Measurements from ENCODE around the gene LBR. TPM values are rescaled to one million over a fixed set of nuclear protein-coding genes. Genes with fewer than 3 reads are reported as not detected.
A peak's percentile ranks its signal among the peaks of the same experiment; 100 is the strongest.

The LBR gene
- total and polyA plus RNA-seq, 8 donors, result 12.3 to 31.6 (median 18.5) TPM

DNA sequence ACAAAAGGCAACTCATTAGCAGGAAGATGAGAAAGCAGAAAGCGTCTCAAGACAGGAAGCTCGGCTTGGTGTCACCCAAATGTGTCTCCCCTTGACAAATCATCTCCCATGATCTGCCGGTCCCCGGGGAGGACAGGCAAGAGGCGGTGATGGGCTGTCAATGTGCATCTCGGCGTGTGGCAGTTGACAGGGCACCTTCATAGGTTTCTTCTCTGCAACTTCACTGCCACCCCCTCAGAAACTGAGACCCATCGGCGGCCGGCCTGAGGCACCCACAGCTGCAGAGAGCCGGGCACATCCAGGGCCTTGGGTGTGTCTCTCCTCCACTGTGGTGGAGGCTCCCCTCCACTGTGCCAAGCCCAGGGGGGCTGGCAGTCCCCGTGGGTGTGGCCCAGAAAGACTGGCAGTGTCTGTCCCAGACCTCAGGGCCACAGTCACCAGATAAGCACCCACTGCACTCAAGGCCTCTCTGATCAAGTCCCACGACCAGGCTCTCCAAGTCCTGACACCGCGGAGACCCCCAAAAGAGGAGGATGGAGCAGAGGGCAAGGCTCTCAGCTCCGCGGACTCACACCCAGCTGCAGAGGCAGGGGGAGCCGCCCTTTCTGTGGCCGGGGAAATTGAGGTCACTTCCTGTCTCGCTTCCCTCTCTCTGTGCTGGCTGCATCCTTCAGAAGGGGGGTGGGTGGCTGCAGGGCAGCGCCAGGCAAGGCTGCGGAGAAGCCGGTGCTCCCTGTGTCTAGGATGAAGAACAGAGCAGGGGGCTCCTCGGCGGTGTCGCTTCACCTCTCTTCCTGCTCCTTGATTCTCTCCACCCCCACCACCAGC lies 39.6 kb upstream of the LBR start:
- intact Hi-C loops (cut with DNase I), result no loop called here
- no peaks in the 10 kb centered on the region for H3K4me1 ChIP-seq
- H3K27ac ChIP-seq, result peak overlapping the region in 3 of 4 donors; percentile 28 to 77 (median 62)
- no peaks in the 10 kb centered on the region for H3K9me3 ChIP-seq
- no peak for TF ChIP-seq CTCF (IDR thresholded peaks at IDR 0.05)
- WGBS, 2 donors, result 71 to 72% methylated on average over 26 of the region's 26 CpGs
- no peaks in the 10 kb centered on the region for H3K27me3 ChIP-seq
- peak overlapping the region in 1 of 4 donors; percentile 23 for H3K4me3 ChIP-seq
- no peaks in the 10 kb centered on the region for H3K36me3 ChIP-seq
- no peak for FAIRE-seq
- peak in 3 of 4 donors; percentile 59 to 85 (median 83) for ATAC-seq
- DNase-seq, result peak in 3 of 6 donors; percentile 57 to 62 (median 59)

DNA sequence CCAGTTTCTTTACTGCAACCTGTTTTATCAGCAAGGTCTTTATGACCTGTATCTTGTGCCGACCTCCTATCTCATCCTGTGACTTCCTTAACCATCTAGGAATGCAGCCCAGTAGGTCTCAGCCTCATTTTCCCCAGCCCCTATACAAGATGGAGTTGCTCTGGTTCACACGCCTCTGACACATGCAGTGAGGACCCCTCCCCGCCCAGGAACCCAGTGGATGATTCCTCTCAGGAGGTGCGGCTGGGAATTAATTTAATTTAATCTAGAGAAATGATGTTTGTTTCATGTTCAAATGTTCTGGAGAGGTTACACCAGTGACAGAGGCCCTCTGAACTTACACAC lies 39.0 kb upstream of the LBR start:
- Histone ChIP-seq H3K4me3 (no peak overlapping the region), H3K4me1 (no peaks in the 10 kb centered on the region), H3K36me3 (no peaks in the 10 kb centered on the region), H3K27ac (peak overlapping the region in 1 of 4 donors; percentile 77), H3K27me3 (no peaks in the 10 kb centered on the region), H3K9me3 (no peaks in the 10 kb centered on the region)
- DNase-seq, result peak in 1 of 6 donors; percentile 22
- ATAC-seq, result no peak
- intact Hi-C loops (cut with DNase I), result no loop called here
- no peak for FAIRE-seq
- TF ChIP-seq CTCF (IDR thresholded peaks at IDR 0.05), result no peak
- 75 to 80% methylated on average over 4 of the region's 4 CpGs for WGBS, 2 donors

DNA sequence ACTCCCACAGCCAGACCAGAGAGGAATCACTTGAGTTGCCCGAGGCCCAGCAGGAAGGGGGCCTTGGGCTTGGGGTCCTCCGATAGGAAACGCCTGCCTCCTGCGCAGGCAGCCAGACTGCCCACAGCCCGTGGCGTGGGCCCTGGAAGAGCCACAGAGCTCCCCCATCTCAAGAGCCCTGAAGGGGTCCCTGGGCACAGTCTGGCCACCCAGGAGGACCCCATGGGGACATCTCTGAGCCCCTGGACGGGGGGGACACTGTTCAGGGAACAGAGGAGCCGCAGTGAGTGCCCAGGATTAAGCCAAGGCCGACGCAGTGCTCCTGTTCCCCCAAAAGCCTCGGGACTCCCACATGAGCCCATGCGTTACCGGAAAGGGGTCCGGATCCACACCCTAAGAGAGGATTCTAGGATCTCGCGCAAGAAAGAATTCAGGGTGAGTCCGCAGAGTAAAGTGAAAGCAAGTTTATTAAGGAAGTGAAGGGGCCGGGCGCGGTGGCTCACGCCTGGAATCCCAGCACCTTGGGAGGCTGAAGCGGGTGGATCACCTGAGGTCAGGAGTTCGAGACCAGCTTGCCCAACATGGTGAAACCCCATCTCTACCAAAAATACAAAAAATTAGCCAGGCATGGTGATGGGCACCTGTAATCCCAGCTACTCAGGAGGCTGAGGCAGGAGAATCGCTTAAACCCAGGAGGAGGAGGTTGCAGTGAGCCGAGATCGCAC lies 38.1 kb upstream of the LBR start:
- no peak for TF ChIP-seq CTCF (IDR thresholded peaks at IDR 0.05)
- WGBS, 2 donors, result 86 to 90% methylated on average over 26 of the region's 26 CpGs
- Histone ChIP-seq H3K36me3 (no peaks in the 10 kb centered on the region), H3K9me3 (no peaks in the 10 kb centered on the region), H3K4me3 (no peak overlapping the region), H3K27me3 (no peaks in the 10 kb centered on the region), H3K27ac (no peak overlapping the region), H3K4me1 (peaks cover 0 to 5% (median 0%) of the 10 kb centered on the region in 3 donors)
- FAIRE-seq, result no peak
- intact Hi-C loops (cut with DNase I), result no loop called here
- ATAC-seq, result no peak
- DNase-seq, result peak in 1 of 6 donors; percentile 44

DNA sequence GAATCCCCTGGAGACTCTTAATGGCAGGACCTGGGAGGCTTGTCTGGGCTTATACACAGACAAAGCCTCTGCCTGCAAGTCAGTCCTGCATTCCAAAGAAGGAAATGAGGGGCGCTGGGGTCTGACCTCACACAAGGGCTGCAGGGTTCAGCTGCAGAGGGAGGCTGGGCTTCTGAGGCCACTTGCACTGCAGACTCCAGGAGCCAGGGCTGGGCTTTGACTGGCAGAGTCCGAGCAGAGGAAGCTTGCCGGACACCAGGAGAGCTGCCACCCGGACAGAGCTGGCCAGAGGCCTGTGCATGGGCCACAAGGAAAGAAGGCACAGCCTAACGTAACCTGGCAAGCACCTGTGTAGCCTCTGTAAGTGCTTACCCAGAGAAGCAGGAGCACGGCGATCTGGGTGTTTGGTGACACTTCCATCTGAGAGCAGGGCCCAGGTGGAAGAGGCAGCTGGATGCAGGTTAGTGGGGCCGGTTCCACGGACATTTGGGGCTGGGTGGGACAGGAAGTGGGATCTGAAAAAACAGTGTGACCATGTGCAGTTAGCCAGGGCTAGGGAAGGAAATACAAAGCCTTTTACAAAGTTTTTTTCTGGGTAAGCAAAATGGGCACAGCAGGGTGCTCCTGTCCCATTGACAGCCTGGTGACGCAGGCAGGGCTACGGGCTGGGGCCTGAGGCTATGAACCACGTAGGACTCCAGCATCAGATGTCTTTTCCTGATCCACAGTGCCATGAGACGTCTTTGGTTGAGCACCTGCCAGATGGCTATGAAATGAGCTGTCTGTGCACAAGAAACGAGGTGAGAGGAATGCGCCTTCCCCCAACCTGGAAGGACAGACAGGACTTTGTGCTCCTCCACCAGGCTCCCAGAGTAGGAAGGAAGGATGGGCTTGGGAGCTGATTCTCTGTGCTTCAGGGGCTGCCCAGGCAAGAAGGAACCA lies 37.3 kb upstream of the LBR start:
- no peaks in the 10 kb centered on the region for H3K36me3 ChIP-seq
- no peak for ATAC-seq
- H3K4me3 ChIP-seq, result no peak overlapping the region
- H3K9me3 ChIP-seq, result no peaks in the 10 kb centered on the region
- no peak for FAIRE-seq
- no peaks in the 10 kb centered on the region for H3K27me3 ChIP-seq
- intact Hi-C loops (cut with DNase I), result no loop called here
- TF ChIP-seq CTCF (IDR thresholded peaks at IDR 0.05), result no peak
- WGBS, 2 donors, result 80 to 81% methylated on average over 15 of the region's 15 CpGs
- peaks cover 0 to 8% (median 0%) of the 10 kb centered on the region in 3 donors for H3K4me1 ChIP-seq
- no peak overlapping the region for H3K27ac ChIP-seq
- peak in 1 of 6 donors; percentile 40 for DNase-seq

Data from pancreas (tissue), 10 donors.